SH-SY5Y (cell line): ENCODE results near the gene SNAP29.

ENCODE experiments used
- GATA2 ChIP-seq: IDR thresholded peaks from 2 replicates; pipeline ENCODE4 v1.6.1; 2011; ENCODE audit warnings: mild to moderate bottlenecking, low read depth, low read length
- GATA3 ChIP-seq: IDR thresholded peaks from 2 replicates; pipeline ENCODE4 v1.6.1; 2011; ENCODE audit warnings: low read depth, mild to moderate bottlenecking, low read length, moderate library complexity

The SNAP29 gene

GRCh38 chr22:20930004-20930403, 71.2 kb downstream of the SNAP29 start:
- TF ChIP-seq GATA2, result no peak
- no peak for TF ChIP-seq GATA3

GRCh38 chr22:20931126-20931654, 72.4 kb downstream of the SNAP29 start:
- TF ChIP-seq GATA3 (no peak), GATA2 (no peak)

GRCh38 chr22:20933910-20934309, 75.1 kb downstream of the SNAP29 start:
- no peak for TF ChIP-seq GATA2
- no peak for TF ChIP-seq GATA3

- TF ChIP-seq GATA2 (no peak), GATA3 (no peak)
These were observed 78.4 kb downstream of the SNAP29 start for GRCh38 chr22:20937031-20937793.

- no peak for TF ChIP-seq GATA3
- no peak for TF ChIP-seq GATA2
These were observed 79.2 kb downstream of the SNAP29 start for GRCh38 chr22:20937794-20938671.

GRCh38 chr22:20940186-20940651, 81.4 kb downstream of the SNAP29 start:
- TF ChIP-seq GATA3 (no peak), GATA2 (no peak)
